NOMO-1 treated with dmso at 0.1 percent for 144 hours (cell line): ENCODE results near the gene SNX22.

Experiments used
- DNase-seq: peaks from one replicate; lab custom pipeline; 2025; ENCODE audit not compliant: unreplicated experiment; lab: John Stamatoyannopoulos, UW

SNX22 gene

DNA sequence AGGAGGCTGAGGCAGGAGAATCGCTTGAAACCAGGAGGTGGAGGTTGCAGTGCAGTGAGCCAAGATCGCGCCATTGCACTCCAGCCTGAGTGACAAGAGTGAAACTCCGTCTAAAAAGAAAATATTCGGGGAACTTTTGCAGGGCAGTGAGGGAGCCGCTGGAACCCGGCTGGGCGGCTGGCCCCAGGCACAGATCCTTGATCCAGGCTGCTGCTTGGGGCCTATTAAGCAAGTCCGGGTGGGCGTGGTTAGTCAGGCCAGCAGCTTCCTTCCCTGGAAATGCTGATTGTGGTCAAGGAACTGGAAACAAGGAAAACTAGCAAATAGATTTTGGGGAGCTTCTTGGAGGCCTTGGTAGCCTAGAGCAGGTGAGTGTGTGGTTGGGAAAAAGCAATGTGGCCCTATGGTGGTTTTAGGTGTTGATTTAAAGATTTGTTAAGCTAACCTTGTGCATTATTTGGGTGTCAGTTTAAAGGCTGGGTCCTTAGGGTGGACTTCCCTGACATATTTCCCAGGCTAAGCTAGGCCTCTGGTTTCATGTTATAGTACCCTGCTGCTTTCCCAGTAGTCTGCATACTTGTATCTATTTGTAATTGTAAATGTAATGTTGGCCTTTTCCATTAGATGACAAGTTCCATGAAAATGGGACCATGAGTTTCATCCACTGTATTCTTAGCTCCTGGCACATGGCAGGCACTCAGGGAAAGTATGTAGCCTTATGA lies 17.7 kb upstream of the SNX22 start:
- no peak for DNase-seq

- DNase-seq, result no peak
These were observed 17.1 kb upstream of the SNX22 start for GRCh38 chr15:64134345-64134829.

DNA sequence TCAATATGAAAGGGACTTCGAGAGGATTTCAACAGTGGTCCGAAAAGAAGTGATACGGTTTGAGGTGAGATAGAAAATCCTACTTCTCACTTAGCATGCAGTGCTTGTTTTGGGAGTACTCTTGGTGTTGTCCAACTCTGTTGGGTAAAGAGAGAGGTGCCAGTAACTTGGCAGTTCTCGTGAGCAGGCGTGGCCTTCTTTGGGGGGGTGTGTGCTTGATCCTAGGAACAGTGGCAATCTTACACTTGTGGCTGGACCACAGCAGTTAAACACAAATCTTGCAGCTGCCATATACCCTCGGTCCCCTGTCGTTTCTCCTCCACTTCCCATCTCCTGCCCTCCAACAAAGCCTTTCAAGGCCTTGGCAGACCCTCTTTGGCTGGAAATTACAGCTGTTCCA lies 15.2 kb upstream of the SNX22 start:
- no peak for DNase-seq

DNA sequence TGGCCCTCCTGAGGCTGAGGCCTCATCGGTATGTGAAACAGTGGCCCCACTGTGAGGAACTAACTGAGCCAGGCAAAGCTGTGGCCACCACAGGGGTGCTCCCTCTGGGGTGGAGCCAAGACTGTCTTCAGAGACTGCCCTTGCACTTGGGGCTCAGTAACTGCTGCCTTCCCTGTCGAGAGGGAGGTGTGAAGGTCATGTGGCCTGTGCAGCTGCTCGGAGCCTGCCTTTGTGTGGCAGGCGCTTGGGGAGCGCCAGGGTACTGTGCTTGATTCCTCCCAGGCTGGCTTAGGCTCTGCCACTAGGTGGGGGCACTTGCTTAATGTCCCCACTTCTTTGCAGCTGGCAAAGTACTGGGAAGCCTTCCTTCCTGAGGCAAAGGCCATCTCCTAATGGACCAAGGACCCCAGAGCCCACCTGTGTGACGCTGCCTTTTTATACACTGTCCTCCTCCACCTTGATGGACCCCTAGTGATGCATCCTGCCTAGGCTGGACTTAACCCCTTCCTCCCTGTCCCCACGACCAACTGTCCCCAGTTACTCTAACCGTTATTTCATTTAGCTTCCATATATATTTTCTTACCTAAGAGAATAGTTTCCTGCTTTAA lies 14.2 kb upstream of the SNX22 start:
- DNase-seq, result no peak

- DNase-seq, result no peak
These were observed 13.1 kb upstream of the SNX22 start for GRCh38 chr15:64138331-64138941.

GRCh38 chr15:64141798-64142512 lies 9.6 kb upstream of the SNX22 start:
- DNase-seq, result no peak

DNA sequence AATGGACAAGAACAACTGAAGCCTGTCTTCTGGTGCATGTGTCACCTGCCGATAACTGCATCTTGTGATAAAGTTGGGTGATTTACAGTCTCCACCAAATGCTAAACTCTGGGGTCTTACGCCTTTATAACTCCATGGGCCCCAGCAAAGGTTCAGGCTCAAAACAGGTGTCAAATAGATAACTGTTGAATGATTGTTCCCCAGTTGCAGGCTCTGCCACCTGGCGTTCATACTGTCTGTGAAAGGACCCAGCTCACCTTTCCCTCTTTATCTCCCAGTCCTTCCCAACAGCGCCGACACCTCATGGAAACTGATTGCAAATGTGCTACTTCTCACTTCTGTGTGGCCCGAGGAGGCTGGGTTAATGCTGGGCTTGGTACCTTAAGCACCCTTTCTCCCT lies 8.3 kb upstream of the SNX22 start:
- DNase-seq, result no peak

- DNase-seq, result no peak
These were observed 7.4 kb upstream of the SNX22 start for GRCh38 chr15:64144192-64144564.

DNA sequence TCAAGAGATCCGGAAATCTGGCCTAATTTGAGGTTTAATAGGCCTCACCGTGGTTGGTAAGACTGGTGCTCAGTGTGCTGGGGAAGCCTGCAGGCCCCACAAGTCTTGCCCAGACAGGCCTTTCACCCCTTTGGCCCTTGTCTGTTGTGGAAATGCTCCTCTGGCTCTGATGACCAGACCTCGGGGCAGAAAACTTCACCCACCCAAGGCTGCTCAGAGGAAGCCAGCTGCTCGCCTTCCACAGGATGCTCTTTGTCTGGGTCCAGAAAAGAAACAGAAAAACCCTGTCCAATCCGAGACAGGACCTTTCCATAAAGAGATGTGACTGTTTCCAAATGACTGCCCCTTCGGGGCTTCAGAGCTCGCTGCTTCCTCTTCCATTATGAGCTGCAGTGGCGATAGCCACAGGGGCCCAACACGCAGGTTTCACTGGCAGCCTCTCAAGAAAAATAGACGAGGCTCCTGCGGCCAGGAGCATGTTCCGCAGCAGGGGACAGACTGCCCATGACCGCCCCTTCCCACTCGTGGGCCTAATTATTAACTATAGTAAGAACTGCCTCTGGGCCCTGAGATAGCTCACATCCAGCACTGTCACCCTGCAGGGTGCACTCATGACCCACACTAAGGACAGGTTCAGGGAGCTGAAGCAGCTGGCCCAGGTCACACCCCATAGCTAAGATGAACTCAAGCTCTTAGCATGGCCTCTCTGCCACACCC lies 6.8 kb upstream of the SNX22 start:
- DNase-seq, result no peak

DNA sequence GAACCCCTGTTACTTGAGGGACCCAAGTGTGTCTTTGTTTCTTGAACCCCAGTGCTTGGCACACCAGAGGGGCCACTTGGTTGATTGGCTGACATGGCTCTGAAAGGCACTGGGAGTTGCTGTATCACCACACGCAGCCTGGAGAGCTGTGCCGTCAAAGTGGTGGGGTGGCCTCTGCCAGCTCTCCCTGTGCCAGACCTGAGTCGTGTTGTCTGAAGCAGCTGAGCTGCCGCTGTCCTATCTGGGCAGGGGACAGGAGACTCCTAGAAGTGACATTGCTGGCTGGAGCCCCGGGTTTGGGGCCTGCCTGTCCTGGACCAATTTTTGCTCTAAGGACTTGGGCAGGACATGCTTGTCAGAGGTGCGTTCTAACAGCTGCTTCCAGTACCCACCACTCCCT lies 5.5 kb upstream of the SNX22 start:
- DNase-seq, result no peak

DNA sequence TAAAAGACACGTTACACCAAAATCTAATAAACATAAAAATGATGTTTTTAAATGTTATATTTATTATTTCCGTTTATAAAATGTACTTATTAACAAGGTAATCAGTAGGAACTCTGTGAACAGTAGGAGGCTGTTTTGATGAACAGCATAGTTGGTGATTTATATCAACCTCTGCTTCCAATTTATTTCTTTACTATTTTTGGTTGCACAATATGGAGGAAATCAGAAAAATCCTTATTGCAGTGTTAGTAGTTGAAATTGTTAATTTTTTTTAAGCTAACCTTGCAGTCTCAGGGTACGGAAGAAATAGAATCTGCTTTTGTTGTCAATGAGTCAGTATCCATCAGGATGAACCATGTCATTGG lies 5.0 kb upstream of the SNX22 start:
- no peak for DNase-seq

- DNase-seq, result no peak
These were observed 4.4 kb upstream of the SNX22 start for GRCh38 chr15:64146885-64147681.

DNA sequence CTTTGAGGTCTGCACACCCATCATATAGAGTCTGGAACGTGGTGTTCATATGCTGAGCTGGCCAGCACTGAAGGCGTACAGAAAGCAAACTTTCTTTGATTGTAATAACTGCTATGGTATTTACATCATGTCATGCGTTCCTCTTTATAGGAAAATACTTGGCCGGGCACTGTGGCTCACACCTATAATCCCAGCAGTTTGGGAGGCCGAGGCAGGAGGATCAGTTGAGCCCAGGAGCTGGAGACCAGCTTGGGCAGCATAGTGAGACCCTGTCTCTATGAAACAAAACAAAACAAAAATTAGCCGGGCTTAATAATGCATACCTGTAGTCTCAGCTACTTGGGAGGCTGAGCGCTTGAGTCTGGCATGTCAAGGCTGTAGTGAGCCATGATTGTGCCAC lies 3.4 kb upstream of the SNX22 start:
- no peak for DNase-seq

DNA sequence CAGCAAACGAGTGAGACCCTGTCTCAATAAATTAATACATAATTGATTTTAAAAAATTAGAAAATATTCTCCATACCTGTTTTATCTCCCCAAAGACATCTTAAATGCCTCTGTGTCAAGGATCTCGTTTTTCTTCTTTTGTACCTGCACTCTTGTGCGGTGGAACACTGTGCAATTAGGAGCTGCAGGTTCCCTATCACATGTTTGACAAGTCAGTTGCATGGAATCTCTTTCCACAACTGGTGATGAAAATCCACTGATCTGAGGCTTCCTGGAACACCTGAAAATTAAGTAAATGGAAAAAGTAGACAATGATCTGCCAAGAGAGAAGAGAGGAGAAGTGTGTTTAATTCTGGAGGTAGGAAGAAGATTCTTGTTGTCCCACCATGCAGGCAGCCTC lies 3.0 kb upstream of the SNX22 start:
- DNase-seq, result no peak

- DNase-seq, result no peak
These were observed 2.1 kb upstream of the SNX22 start for GRCh38 chr15:64149424-64149823.

GRCh38 chr15:64149893-64150578 lies 1.5 kb upstream of the SNX22 start:
- DNase-seq, result no peak

- DNase-seq, result no peak
These were observed 1.2 kb downstream of the SNX22 start for GRCh38 chr15:64152507-64153387.

GRCh38 chr15:64153480-64154367 lies 2.2 kb downstream of the SNX22 start:
- peak; percentile 70 for DNase-seq
